Measurements from ENCODE around the gene ANKS1B. TPM values are rescaled to one million over a fixed set of nuclear protein-coding genes. Genes with fewer than 3 reads are reported as not detected.

Gene ANKS1B
- polyA plus RNA-seq, 1 donor from 2014 or later = not detected

GRCh38 chr12:99212275-99212674, 772.5 kb downstream of the ANKS1B start:
- no peaks in the 10 kb centered on the region for H3K36me3 Mint-ChIP-seq
- no peaks in the 10 kb centered on the region for H3K27me3 Mint-ChIP-seq
- H3K27ac Mint-ChIP-seq = no peak overlapping the region
- peak overlapping the region in 1 of 4 donors; percentile 42 for H3K4me3 Mint-ChIP-seq
- H3K9me3 Mint-ChIP-seq = peaks cover 2 to 22% (median 6%) of the 10 kb centered on the region in 3 donors
- H3K4me1 Mint-ChIP-seq = no peaks in the 10 kb centered on the region

GRCh38 chr12:99205111-99205510, 779.6 kb downstream of the ANKS1B start:
- no peaks in the 10 kb centered on the region for H3K4me1 Mint-ChIP-seq
- H3K4me3 Mint-ChIP-seq = no peak overlapping the region
- H3K27me3 Mint-ChIP-seq = no peaks in the 10 kb centered on the region
- H3K27ac Mint-ChIP-seq = no peak overlapping the region
- no peaks in the 10 kb centered on the region for H3K36me3 Mint-ChIP-seq
- peaks cover 2 to 3% (median 2%) of the 10 kb centered on the region in 3 donors for H3K9me3 Mint-ChIP-seq

- no peak overlapping the region for H3K4me3 Mint-ChIP-seq
- H3K27me3 Mint-ChIP-seq = no peaks in the 10 kb centered on the region
- no peaks in the 10 kb centered on the region for H3K4me1 Mint-ChIP-seq
- H3K27ac Mint-ChIP-seq = no peak overlapping the region
- no peaks in the 10 kb centered on the region for H3K36me3 Mint-ChIP-seq
- H3K9me3 Mint-ChIP-seq = peaks cover 3 to 5% (median 3%) of the 10 kb centered on the region in 3 donors
Measured at GRCh38 chr12:99201906-99202645, 782.7 kb downstream of the ANKS1B start.

GRCh38 chr12:99200711-99201384, 783.9 kb downstream of the ANKS1B start:
- Mint-ChIP-seq H3K27ac (no peak overlapping the region), H3K36me3 (no peaks in the 10 kb centered on the region), H3K27me3 (no peaks in the 10 kb centered on the region), H3K4me1 (no peaks in the 10 kb centered on the region), H3K9me3 (peaks cover 2 to 7% (median 5%) of the 10 kb centered on the region in 3 donors), H3K4me3 (no peak overlapping the region)

- H3K27ac Mint-ChIP-seq = no peak overlapping the region
- no peaks in the 10 kb centered on the region for H3K27me3 Mint-ChIP-seq
- no peaks in the 10 kb centered on the region for H3K4me1 Mint-ChIP-seq
- H3K4me3 Mint-ChIP-seq = no peak overlapping the region
- no peaks in the 10 kb centered on the region for H3K36me3 Mint-ChIP-seq
- H3K9me3 Mint-ChIP-seq = peaks cover 4 to 10% (median 5%) of the 10 kb centered on the region in 3 donors
Measured at GRCh38 chr12:99195474-99195873, 789.3 kb downstream of the ANKS1B start.

GRCh38 chr12:99192489-99192888, 792.2 kb downstream of the ANKS1B start:
- Mint-ChIP-seq H3K27me3 (no peaks in the 10 kb centered on the region), H3K27ac (no peak overlapping the region), H3K36me3 (no peaks in the 10 kb centered on the region), H3K4me1 (no peaks in the 10 kb centered on the region), H3K4me3 (no peak overlapping the region), H3K9me3 (peaks cover 5 to 10% (median 10%) of the 10 kb centered on the region in 3 donors)

GRCh38 chr12:99176871-99177270, 807.9 kb downstream of the ANKS1B start:
- H3K4me3 Mint-ChIP-seq = no peak overlapping the region
- H3K27ac Mint-ChIP-seq = peak overlapping the region in 1 of 3 donors; percentile 49
- no peaks in the 10 kb centered on the region for H3K27me3 Mint-ChIP-seq
- no peaks in the 10 kb centered on the region for H3K4me1 Mint-ChIP-seq
- peaks cover 0 to 3% (median under 1%) of the 10 kb centered on the region in 3 donors for H3K9me3 Mint-ChIP-seq
- H3K36me3 Mint-ChIP-seq = no peaks in the 10 kb centered on the region

- Mint-ChIP-seq H3K36me3 (no peaks in the 10 kb centered on the region), H3K9me3 (peaks cover 0 to 4% (median 0%) of the 10 kb centered on the region in 3 donors), H3K27me3 (no peaks in the 10 kb centered on the region)
Measured at GRCh38 chr12:99170461-99170860, 814.3 kb downstream of the ANKS1B start.

GRCh38 chr12:99170037-99170436, 814.7 kb downstream of the ANKS1B start:
- no peak overlapping the region for H3K27ac Mint-ChIP-seq
- no peaks in the 10 kb centered on the region for H3K36me3 Mint-ChIP-seq
- no peaks in the 10 kb centered on the region for H3K27me3 Mint-ChIP-seq
- H3K4me1 Mint-ChIP-seq = no peaks in the 10 kb centered on the region
- no peak overlapping the region for H3K4me3 Mint-ChIP-seq
- peaks cover 0 to 4% (median 0%) of the 10 kb centered on the region in 3 donors for H3K9me3 Mint-ChIP-seq

More at GRCh38 chr12:99170461-99170860, 814.3 kb downstream of the ANKS1B start:
- Mint-ChIP-seq H3K27ac (no peak overlapping the region), H3K4me1 (no peaks in the 10 kb centered on the region), H3K4me3 (no peak overlapping the region)

GRCh38 chr12:99157946-99158345, 826.8 kb downstream of the ANKS1B start:
- Mint-ChIP-seq H3K27me3 (no peaks in the 10 kb centered on the region), H3K9me3 (peaks cover 0 to 4% (median 0%) of the 10 kb centered on the region in 3 donors), H3K4me1 (no peaks in the 10 kb centered on the region), H3K4me3 (no peak overlapping the region), H3K36me3 (no peaks in the 10 kb centered on the region), H3K27ac (no peak overlapping the region)

- H3K27me3 Mint-ChIP-seq = no peaks in the 10 kb centered on the region
- H3K36me3 Mint-ChIP-seq = no peaks in the 10 kb centered on the region
- H3K9me3 Mint-ChIP-seq = peaks cover 0 to under 1% (median 0%) of the 10 kb centered on the region in 3 donors
- no peaks in the 10 kb centered on the region for H3K4me1 Mint-ChIP-seq
- H3K27ac Mint-ChIP-seq = no peak overlapping the region
- H3K4me3 Mint-ChIP-seq = no peak overlapping the region
Measured at GRCh38 chr12:99154983-99155336, 829.8 kb downstream of the ANKS1B start.

- H3K36me3 Mint-ChIP-seq = no peaks in the 10 kb centered on the region
- H3K4me3 Mint-ChIP-seq = no peak overlapping the region
- no peaks in the 10 kb centered on the region for H3K27me3 Mint-ChIP-seq
- H3K27ac Mint-ChIP-seq = no peak overlapping the region
- no peaks in the 10 kb centered on the region for H3K9me3 Mint-ChIP-seq
- no peaks in the 10 kb centered on the region for H3K4me1 Mint-ChIP-seq
Measured at GRCh38 chr12:99154216-99154982, 830.3 kb downstream of the ANKS1B start.

GRCh38 chr12:99153293-99153692, 831.4 kb downstream of the ANKS1B start:
- no peaks in the 10 kb centered on the region for H3K9me3 Mint-ChIP-seq
- no peaks in the 10 kb centered on the region for H3K4me1 Mint-ChIP-seq
- H3K27me3 Mint-ChIP-seq = no peaks in the 10 kb centered on the region
- no peak overlapping the region for H3K4me3 Mint-ChIP-seq
- no peaks in the 10 kb centered on the region for H3K36me3 Mint-ChIP-seq
- H3K27ac Mint-ChIP-seq = no peak overlapping the region

- Mint-ChIP-seq H3K27ac (no peak overlapping the region), H3K27me3 (no peaks in the 10 kb centered on the region), H3K9me3 (no peaks in the 10 kb centered on the region), H3K36me3 (no peaks in the 10 kb centered on the region), H3K4me3 (no peak overlapping the region), H3K4me1 (no peaks in the 10 kb centered on the region)
Measured at GRCh38 chr12:99152337-99152736, 832.4 kb downstream of the ANKS1B start.

- Mint-ChIP-seq H3K4me1 (no peaks in the 10 kb centered on the region), H3K27ac (no peak overlapping the region), H3K36me3 (no peaks in the 10 kb centered on the region), H3K9me3 (no peaks in the 10 kb centered on the region), H3K27me3 (no peaks in the 10 kb centered on the region), H3K4me3 (no peak overlapping the region)
Measured at GRCh38 chr12:99151744-99152143, 833.0 kb downstream of the ANKS1B start.
